Tibial artery (tissue), 4 donors: ENCODE data around the gene FARP1.

Experiments
- DNase-seq, 2 donors: peaks; one replicate each; pipeline ENCODE4 v3.0.0-alpha.2; 2019
- H3K27ac ChIP-seq, 2 donors: fragments of 200-600 bp; sonication (generic) in 1 of 2; 1 replicate in 1 of 2; 2 replicates in 1 of 2; pipeline ENCODE4 v1.5.1; 2018 to 2019; ENCODE audit warnings: mild to moderate bottlenecking in 1 of 2
- H3K27me3 ChIP-seq, 2 donors: fragments of 200-600 bp; sonication (generic) in 1 of 2; one replicate each; pipeline versions ENCODE4 v1.5.1 to v1.6.0; 2016 to 2019
- H3K36me3 ChIP-seq, 3 donors: fragments of 200-600 bp; sonication (generic) in 2 of 3; one replicate each; pipeline ENCODE4 v1.5.1; 2016 to 2019; ENCODE audit warnings: mild to moderate bottlenecking in 2 of 3
- H3K4me1 ChIP-seq, 4 donors: fragments of 200-600 bp; sonication (generic) in 2 of 4; 1 replicate in 3 of 4; 2 replicates in 1 of 4; pipeline ENCODE4 v1.5.1; 2016 to 2019
- H3K4me3 ChIP-seq, 2 donors: fragments of 200-600 bp; sonication (generic) in 1 of 2; 1 replicate in 1 of 2; 2 replicates in 1 of 2; pipeline ENCODE4 v1.5.1; 2018 to 2019; ENCODE audit warnings: mild to moderate bottlenecking in 2 of 2
- H3K9me3 ChIP-seq, 3 donors: fragments of 200-600 bp; sonication (generic) in 1 of 3; one replicate each; pipeline ENCODE4 v1.5.1; 2016 to 2019
- intact Hi-C: fragments of 100-400 bp; cut with DNase I; formaldehyde crosslinking; loops from one replicate; pipeline ENCODE4 v1.15.0; 2023; ENCODE audit warnings: low total_unique reads
- TF ChIP-seq, protein P1 (sequence below), 2 experiments: fragments of 200-600 bp in 1 of 2; fragments of 450-650 bp in 1 of 2; IDR thresholded peaks; one replicate each; pipeline ENCODE4 v1.5.1; 2017 to 2019; ENCODE audit warnings: antibody characterized with exemption in 2 of 2, mild to moderate bottlenecking in 1 of 2, moderate library complexity in 1 of 2

Gene FARP1

DNA sequence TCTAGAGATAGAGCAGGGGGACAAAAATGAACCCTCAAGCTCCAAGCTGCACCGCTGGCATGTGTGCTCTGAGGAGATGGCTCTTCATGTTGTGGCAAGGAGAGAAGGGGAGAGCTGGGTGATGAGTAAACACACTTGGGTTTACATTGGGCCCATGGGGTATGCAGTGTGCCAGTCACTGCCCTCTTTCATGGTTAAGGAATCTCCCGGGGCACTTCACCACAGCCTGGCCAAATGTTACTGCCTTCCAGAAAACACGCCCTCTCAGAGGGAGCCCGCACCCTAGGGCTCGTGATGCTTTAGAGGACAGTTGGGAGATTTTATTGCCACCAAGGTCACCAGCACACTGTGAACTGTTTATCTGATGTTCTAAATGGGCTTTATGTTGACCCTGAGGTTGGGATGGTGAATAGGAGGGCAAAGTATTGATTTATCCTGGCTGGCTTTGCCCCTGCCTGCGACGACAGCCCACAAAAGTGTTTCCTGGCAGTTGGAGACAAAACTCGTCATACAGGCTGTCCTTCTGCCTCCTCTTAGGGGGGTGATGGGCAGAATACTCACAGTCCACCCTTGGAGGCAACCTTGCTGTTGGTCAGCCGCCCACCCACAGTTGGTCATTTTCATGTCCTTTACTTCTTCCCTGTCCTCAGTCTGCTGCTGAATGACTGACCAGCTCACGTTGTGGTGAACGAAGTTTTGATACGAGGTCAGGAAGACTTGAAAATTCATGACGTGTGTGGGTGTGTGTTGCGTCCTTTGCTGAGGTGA lies 277.1 kb downstream of the FARP1 start:
- DNase-seq = no peak
- Histone ChIP-seq H3K27ac (no peak overlapping the region), H3K4me3 (no peak overlapping the region), H3K9me3 (no peaks in the 10 kb centered on the region), H3K27me3 (no peaks in the 10 kb centered on the region), H3K36me3 (peaks cover 6 to 62% (median 35%) of the 10 kb centered on the region in 3 donors), H3K4me1 (no peaks in the 10 kb centered on the region)
- TF ChIP-seq, protein P1, sequence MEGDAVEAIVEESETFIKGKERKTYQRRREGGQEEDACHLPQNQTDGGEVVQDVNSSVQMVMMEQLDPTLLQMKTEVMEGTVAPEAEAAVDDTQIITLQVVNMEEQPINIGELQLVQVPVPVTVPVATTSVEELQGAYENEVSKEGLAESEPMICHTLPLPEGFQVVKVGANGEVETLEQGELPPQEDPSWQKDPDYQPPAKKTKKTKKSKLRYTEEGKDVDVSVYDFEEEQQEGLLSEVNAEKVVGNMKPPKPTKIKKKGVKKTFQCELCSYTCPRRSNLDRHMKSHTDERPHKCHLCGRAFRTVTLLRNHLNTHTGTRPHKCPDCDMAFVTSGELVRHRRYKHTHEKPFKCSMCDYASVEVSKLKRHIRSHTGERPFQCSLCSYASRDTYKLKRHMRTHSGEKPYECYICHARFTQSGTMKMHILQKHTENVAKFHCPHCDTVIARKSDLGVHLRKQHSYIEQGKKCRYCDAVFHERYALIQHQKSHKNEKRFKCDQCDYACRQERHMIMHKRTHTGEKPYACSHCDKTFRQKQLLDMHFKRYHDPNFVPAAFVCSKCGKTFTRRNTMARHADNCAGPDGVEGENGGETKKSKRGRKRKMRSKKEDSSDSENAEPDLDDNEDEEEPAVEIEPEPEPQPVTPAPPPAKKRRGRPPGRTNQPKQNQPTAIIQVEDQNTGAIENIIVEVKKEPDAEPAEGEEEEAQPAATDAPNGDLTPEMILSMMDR (IDR thresholded peaks at IDR 0.05) = no peak
- intact Hi-C loops = loop anchor here (10.0 kb wide), 1 partner anchor 565 kb away; no protein-coding TSS in a partner anchor

DNA sequence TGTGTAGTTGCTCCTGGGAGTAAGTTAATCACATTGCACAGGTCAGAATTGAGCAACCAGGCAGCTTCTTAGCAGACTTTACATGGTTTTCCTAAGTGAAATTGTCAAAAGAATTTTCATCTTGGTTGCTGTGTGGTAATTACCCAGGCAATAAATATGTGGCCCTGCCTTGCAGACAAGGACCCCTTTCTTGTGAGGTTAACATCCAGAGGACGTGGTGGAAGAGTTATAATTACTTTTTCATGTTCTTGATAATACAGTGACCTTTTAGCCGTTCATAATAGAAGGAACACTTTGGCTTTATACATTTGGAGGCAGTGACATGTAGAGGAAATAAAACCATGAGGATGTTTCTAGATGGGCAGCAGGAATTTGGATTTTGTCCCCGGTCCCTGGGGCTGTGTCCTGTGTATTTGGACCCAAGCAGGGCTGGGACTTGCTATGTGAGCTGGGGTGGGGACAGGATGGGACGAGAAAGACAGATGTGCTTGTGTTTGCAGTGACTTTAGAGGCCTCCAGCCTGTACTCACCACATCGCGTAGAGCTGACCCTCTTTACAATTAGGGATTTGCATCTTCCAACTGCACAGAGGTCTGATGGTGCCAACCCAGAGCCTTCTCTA lies 277.8 kb downstream of the FARP1 start:
- H3K27me3 ChIP-seq = no peaks in the 10 kb centered on the region
- no peaks in the 10 kb centered on the region for H3K4me1 ChIP-seq
- no peaks in the 10 kb centered on the region for H3K9me3 ChIP-seq
- H3K36me3 ChIP-seq = peaks cover 12 to 55% (median 28%) of the 10 kb centered on the region in 3 donors
- no peak for DNase-seq
- H3K27ac ChIP-seq = no peak overlapping the region
- intact Hi-C loops = loop anchor here (10.0 kb wide), 1 partner anchor 566 kb away; no protein-coding TSS in a partner anchor
- H3K4me3 ChIP-seq = no peak overlapping the region
- TF ChIP-seq, protein P1 (IDR thresholded peaks at IDR 0.05) = no peak

DNA sequence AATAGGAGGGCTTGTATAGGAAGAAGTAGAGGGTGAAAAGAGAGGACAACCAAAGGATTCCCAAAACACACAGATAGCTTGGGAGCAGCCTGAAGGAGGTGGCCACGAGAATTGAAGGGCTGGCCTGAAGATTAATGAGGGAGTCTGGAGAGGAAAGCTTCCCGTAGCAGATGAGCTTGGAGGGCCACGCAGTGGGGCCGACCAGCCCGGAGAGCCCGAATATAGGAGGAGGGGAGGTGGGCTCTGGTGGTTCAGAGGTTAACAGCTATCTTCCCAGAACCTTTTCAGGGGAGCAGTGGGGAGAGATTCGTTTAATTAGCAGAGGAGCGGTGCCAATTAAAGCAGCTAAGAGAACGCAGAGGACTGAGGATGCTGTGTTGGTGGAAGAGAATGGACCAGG lies 279.2 kb downstream of the FARP1 start:
- Histone ChIP-seq H3K4me1 (no peaks in the 10 kb centered on the region), H3K27ac (no peak overlapping the region), H3K27me3 (no peaks in the 10 kb centered on the region), H3K36me3 (peaks cover 13 to 59% (median 21%) of the 10 kb centered on the region in 3 donors), H3K9me3 (no peaks in the 10 kb centered on the region), H3K4me3 (no peak overlapping the region)
- TF ChIP-seq, protein P1 (IDR thresholded peaks at IDR 0.05) = no peak
- intact Hi-C loops = loop anchor here (10.0 kb wide), 1 partner anchor 567 kb away; no protein-coding TSS in a partner anchor
- DNase-seq = no peak

DNA sequence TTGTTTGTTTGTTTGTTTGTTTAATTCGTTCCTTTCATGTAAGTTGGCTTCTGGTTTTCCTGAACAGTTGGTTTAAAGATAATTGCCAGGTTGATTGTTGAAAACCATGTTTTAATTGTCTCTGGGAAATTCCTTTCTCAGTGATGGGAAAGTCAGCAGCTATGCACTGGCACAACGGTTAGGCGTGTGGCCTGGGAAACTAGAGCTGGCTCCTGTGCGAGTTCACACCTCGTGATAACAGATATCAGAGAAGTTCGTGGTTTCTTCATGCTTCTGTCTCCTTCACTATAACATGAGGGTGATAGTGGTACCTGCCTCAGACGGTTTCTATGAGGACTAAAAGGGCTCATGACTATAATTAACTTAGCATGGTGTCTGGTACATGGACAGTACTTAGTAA lies 280.5 kb downstream of the FARP1 start:
- H3K36me3 ChIP-seq = peaks cover 13 to 67% (median 27%) of the 10 kb centered on the region in 3 donors

DNA sequence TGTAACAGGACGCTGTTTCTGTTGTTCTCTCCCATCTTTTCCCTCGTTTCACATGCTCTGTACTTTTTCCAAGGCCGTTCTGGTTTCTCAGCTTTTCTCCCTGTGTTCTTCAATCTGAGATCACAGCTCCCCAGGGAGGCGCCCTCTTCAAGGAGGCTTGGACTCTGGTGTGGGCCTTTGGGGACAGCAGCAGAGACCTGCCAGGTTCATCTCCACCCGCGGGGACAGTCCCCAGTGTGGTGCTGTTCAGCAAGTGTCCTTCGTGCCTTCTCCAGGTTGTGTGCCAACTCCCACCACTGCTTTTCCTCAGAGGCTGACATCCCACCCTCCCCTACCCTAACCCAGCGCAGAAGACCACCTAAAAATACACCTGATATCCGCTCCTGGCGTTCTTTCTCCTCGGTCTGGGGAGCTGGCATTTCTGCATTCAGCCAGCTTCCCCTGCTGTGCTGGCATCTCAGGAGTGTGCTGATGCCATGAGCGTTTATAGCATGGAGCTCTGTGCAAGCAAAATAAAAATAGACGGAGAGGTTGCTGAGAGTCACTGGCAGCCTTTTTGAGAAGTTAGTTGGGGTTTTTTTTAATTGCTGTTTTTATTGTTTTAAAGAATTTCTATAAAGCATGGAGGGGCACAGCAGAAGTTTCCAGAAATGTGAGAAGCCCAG lies 284.6 kb downstream of the FARP1 start:
- Histone ChIP-seq H3K9me3 (no peaks in the 10 kb centered on the region), H3K27me3 (no peaks in the 10 kb centered on the region)
- DNase-seq = no peak

More for the DNA sequence above, 280.5 kb downstream of the FARP1 start:
- intact Hi-C loops = loop anchor here (10.0 kb wide), 1 partner anchor 569 kb away; no protein-coding TSS in a partner anchor
- H3K4me1 ChIP-seq = no peaks in the 10 kb centered on the region
- H3K27me3 ChIP-seq = no peaks in the 10 kb centered on the region
- no peaks in the 10 kb centered on the region for H3K9me3 ChIP-seq
- no peak overlapping the region for H3K27ac ChIP-seq
- H3K4me3 ChIP-seq = no peak overlapping the region
- no peak for DNase-seq
- TF ChIP-seq, protein P1 (IDR thresholded peaks at IDR 0.05) = no peak

More for the DNA sequence above, 284.6 kb downstream of the FARP1 start:
- TF ChIP-seq, protein P1 (IDR thresholded peaks at IDR 0.05) = no peak
- Histone ChIP-seq H3K36me3 (peaks cover 13 to 56% (median 32%) of the 10 kb centered on the region in 3 donors), H3K4me1 (no peaks in the 10 kb centered on the region), H3K4me3 (no peak overlapping the region), H3K27ac (no peak overlapping the region)
- intact Hi-C loops = loop anchor here (10.0 kb wide), 1 partner anchor 573 kb away; no protein-coding TSS in a partner anchor
